ENCODE data around the gene CD9.

CD9 gene

DNA sequence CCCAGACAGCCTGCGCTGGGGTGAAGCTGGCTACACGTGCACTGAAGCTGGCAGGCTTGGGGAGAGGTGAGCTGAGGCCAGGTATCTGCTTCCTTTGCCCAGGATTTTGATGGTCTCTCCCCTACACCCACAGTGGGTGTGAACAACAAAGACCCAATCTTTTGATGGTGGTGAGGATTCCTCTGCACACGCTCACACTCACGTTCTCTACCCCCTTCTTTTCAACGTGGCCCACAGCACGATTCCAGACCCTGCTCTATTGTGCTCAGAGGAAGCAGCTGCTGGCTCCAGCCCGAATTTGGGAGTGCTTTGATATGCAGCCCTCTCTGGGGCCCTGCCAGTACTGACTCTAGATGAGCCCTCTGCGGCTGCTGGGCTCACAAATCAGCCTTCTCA lies 4.9 kb downstream of the CD9 start:
- H3K4me1 ChIP-seq (ENCODE audit: control insufficient read depth in 1 of 2, insufficient read depth in 2 of 2, low read length in 2 of 2) = peaks cover 37 to 48% of the 10 kb centered on the region in 2 experiments
- H3K79me1 ChIP-seq (ENCODE audit: low read length) = peaks cover 12% of the 10 kb centered on the region
- H2AFZ ChIP-seq (ENCODE audit: insufficient read depth, low read length, poor library complexity) = no peak overlapping the region
- H3K4ac ChIP-seq (ENCODE audit: low read depth, low read length) = peak overlapping the region; percentile 31
- H3K14ac ChIP-seq (ENCODE audit: low read length) = no peak overlapping the region
- no peak overlapping the region for H4K12ac ChIP-seq (ENCODE audit: low read depth, low read length)
- no peak overlapping the region for H2BK5ac ChIP-seq (ENCODE audit: low read depth, low read length, poor library complexity)
- H3K4me2 ChIP-seq (ENCODE audit: low read length) = no peak overlapping the region
- no peak overlapping the region for H3K18ac ChIP-seq (ENCODE audit: low read length)
- H3K27me3 ChIP-seq (ENCODE audit: insufficient read depth, low read length) = no peaks in the 10 kb centered on the region
- no peak overlapping the region for H2BK120ac ChIP-seq (ENCODE audit: insufficient read depth, low read length, poor library complexity)
- no peak overlapping the region for H2BK12ac ChIP-seq (ENCODE audit: low read length)
- no peak for DNase-seq
- H3K4me3 ChIP-seq (ENCODE audit: low read depth, low read length) = no peak overlapping the region
- no CpG with 5 or more reads among the region's 8 CpGs for WGBS (ENCODE audit: extremely low coverage, insufficient coverage, insufficient read length)
- peaks cover 22 to 24% of the 10 kb centered on the region in 2 experiments for H3K36me3 ChIP-seq (ENCODE audit: control insufficient read depth in 1 of 2, insufficient read depth in 2 of 2, low read length in 2 of 2)
- H4K91ac ChIP-seq (ENCODE audit: low read depth, low read length) = no peak overlapping the region
- no peak overlapping the region for H3K9ac ChIP-seq (ENCODE audit: low read length)
- H3K27ac ChIP-seq (ENCODE audit: low read depth, low read length) = no peak overlapping the region
- no peak overlapping the region for H3K23ac ChIP-seq (ENCODE audit: low read length)
- no peak overlapping the region for H2AK5ac ChIP-seq (ENCODE audit: low read length)
- no peak overlapping the region for H4K8ac ChIP-seq (ENCODE audit: low read depth, low read length)
- peaks cover 32% of the 10 kb centered on the region for H3K79me2 ChIP-seq (ENCODE audit: control insufficient read depth, insufficient read depth, low read length, poor library complexity)
- H3K9me3 ChIP-seq (ENCODE audit: insufficient read depth, low read depth, low read length) = peaks cover 2% of the 10 kb centered on the region

DNA sequence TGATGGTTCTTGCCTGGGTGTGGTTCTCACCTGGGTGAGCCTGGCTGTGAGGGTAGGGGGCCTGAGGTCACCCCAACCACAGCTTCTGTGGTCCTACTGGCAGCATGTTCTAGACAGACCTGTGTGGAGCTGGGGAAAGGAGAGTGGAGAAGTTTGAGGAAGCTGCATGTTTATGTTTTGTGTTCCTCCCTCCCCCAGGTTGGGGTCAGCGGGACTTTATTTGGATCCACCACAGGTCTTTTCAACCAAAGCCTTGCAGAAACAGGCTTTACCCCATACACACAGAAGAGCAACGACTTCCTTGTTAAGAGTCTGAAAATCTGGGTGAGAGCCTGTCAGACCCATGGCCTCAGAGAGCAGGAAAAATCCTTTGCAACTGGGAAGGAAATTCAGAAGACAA lies 5.6 kb downstream of the CD9 start:
- no peaks in the 10 kb centered on the region for H3K27me3 ChIP-seq (ENCODE audit: insufficient read depth, low read length)
- H2AK5ac ChIP-seq (ENCODE audit: low read length) = no peak overlapping the region
- peaks cover under 1% of the 10 kb centered on the region for H3K9me3 ChIP-seq (ENCODE audit: insufficient read depth, low read depth, low read length)
- H3K4me3 ChIP-seq (ENCODE audit: low read depth, low read length) = no peak overlapping the region
- peaks cover 39 to 48% of the 10 kb centered on the region in 2 experiments for H3K4me1 ChIP-seq (ENCODE audit: control insufficient read depth in 1 of 2, insufficient read depth in 2 of 2, low read length in 2 of 2)
- no peak overlapping the region for H3K14ac ChIP-seq (ENCODE audit: low read length)
- H3K79me2 ChIP-seq (ENCODE audit: control insufficient read depth, insufficient read depth, low read length, poor library complexity) = peaks cover 28% of the 10 kb centered on the region
- H2AFZ ChIP-seq (ENCODE audit: insufficient read depth, low read length, poor library complexity) = no peak overlapping the region
- H4K91ac ChIP-seq (ENCODE audit: low read depth, low read length) = no peak overlapping the region
- H4K12ac ChIP-seq (ENCODE audit: low read depth, low read length) = no peak overlapping the region
- H3K9ac ChIP-seq (ENCODE audit: low read length) = no peak overlapping the region
- no peak overlapping the region for H3K27ac ChIP-seq (ENCODE audit: low read depth, low read length)
- no peak for DNase-seq
- H3K79me1 ChIP-seq (ENCODE audit: low read length) = peaks cover 6% of the 10 kb centered on the region
- no peak overlapping the region for H3K18ac ChIP-seq (ENCODE audit: low read length)
- H3K4me2 ChIP-seq (ENCODE audit: low read length) = no peak overlapping the region
- H2BK12ac ChIP-seq (ENCODE audit: low read length) = no peak overlapping the region
- H3K4ac ChIP-seq (ENCODE audit: low read depth, low read length) = peak overlapping the region; percentile 57
- H3K36me3 ChIP-seq (ENCODE audit: control insufficient read depth in 1 of 2, insufficient read depth in 2 of 2, low read length in 2 of 2) = peaks cover 25 to 27% of the 10 kb centered on the region in 2 experiments
- WGBS (ENCODE audit: extremely low coverage, insufficient coverage, insufficient read length) = no CpG with 5 or more reads among the region's 2 CpGs
- no peak overlapping the region for H2BK120ac ChIP-seq (ENCODE audit: insufficient read depth, low read length, poor library complexity)
- H3K23ac ChIP-seq (ENCODE audit: low read length) = no peak overlapping the region
- H2BK5ac ChIP-seq (ENCODE audit: low read depth, low read length, poor library complexity) = no peak overlapping the region
- H4K8ac ChIP-seq (ENCODE audit: low read depth, low read length) = peak overlapping the region; percentile 41

DNA sequence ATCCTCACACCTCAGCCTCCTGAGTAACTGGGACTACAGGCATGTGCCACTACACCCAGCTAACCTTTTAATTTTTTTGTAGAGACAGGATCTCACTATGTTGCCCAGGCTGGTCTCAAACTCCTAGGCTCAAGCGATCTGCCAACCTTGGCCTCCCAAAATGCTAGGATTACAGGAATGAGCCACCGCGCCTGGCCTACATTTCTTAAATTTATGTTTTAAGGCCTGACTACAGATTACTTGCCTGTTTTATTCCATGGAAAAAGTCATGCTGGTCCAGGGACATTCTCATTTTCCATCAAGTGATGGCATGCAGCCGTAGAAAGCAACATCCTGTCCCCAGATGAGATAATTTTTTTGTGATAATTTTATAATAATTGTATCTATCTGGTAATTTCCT lies 6.1 kb downstream of the CD9 start:
- Histone ChIP-seq H3K14ac (ENCODE audit: low read length) (no peak overlapping the region), H3K27me3 (ENCODE audit: insufficient read depth, low read length) (no peaks in the 10 kb centered on the region), H2BK5ac (ENCODE audit: low read depth, low read length, poor library complexity) (no peak overlapping the region), H3K18ac (ENCODE audit: low read length) (no peak overlapping the region), H3K4me3 (ENCODE audit: low read depth, low read length) (no peak overlapping the region), H3K9me3 (ENCODE audit: insufficient read depth, low read depth, low read length) (peaks cover under 1% of the 10 kb centered on the region), H3K27ac (ENCODE audit: low read depth, low read length) (no peak overlapping the region), H3K79me2 (ENCODE audit: control insufficient read depth, insufficient read depth, low read length, poor library complexity) (peaks cover 22% of the 10 kb centered on the region), H2BK120ac (ENCODE audit: insufficient read depth, low read length, poor library complexity) (no peak overlapping the region), H3K79me1 (ENCODE audit: low read length) (peaks cover 2% of the 10 kb centered on the region), H3K36me3 (ENCODE audit: control insufficient read depth in 1 of 2, insufficient read depth in 2 of 2, low read length in 2 of 2) (peaks cover 27 to 29% of the 10 kb centered on the region in 2 experiments), H2AFZ (ENCODE audit: insufficient read depth, low read length, poor library complexity) (no peak overlapping the region), H3K23ac (ENCODE audit: low read length) (no peak overlapping the region), H2AK5ac (ENCODE audit: low read length) (no peak overlapping the region), H4K12ac (ENCODE audit: low read depth, low read length) (no peak overlapping the region), H2BK12ac (ENCODE audit: low read length) (no peak overlapping the region), H4K91ac (ENCODE audit: low read depth, low read length) (no peak overlapping the region), H4K8ac (ENCODE audit: low read depth, low read length) (no peak overlapping the region), H3K4ac (ENCODE audit: low read depth, low read length) (no peak overlapping the region), H3K4me2 (ENCODE audit: low read length) (no peak overlapping the region), H3K4me1 (ENCODE audit: control insufficient read depth in 1 of 2, insufficient read depth in 2 of 2, low read length in 2 of 2) (peaks cover 41 to 46% of the 10 kb centered on the region in 2 experiments), H3K9ac (ENCODE audit: low read length) (no peak overlapping the region)
- no CpG with 5 or more reads among the region's 4 CpGs for WGBS (ENCODE audit: extremely low coverage, insufficient coverage, insufficient read length)
- DNase-seq = no peak

GRCh38 chr12:6207259-6207925 lies 7.2 kb downstream of the CD9 start:
- Histone ChIP-seq H3K14ac (ENCODE audit: low read length) (no peak overlapping the region), H3K27me3 (ENCODE audit: insufficient read depth, low read length) (no peaks in the 10 kb centered on the region), H3K36me3 (ENCODE audit: control insufficient read depth in 1 of 2, insufficient read depth in 2 of 2, low read length in 2 of 2) (peaks cover 30 to 34% of the 10 kb centered on the region in 2 experiments), H3K79me1 (ENCODE audit: low read length) (peaks cover 2% of the 10 kb centered on the region), H4K12ac (ENCODE audit: low read depth, low read length) (no peak overlapping the region), H3K79me2 (ENCODE audit: control insufficient read depth, insufficient read depth, low read length, poor library complexity) (peaks cover 17% of the 10 kb centered on the region), H2BK12ac (ENCODE audit: low read length) (no peak overlapping the region), H3K4me2 (ENCODE audit: low read length) (no peak overlapping the region), H3K27ac (ENCODE audit: low read depth, low read length) (peak overlapping the region; percentile 32), H3K4ac (ENCODE audit: low read depth, low read length) (peak overlapping the region; percentile 44), H4K91ac (ENCODE audit: low read depth, low read length) (no peak overlapping the region), H3K4me1 (ENCODE audit: control insufficient read depth in 1 of 2, insufficient read depth in 2 of 2, low read length in 2 of 2) (peaks cover 39% of the 10 kb centered on the region in 2 experiments), H2BK5ac (ENCODE audit: low read depth, low read length, poor library complexity) (no peak overlapping the region), H3K9ac (ENCODE audit: low read length) (no peak overlapping the region), H3K4me3 (ENCODE audit: low read depth, low read length) (no peak overlapping the region), H2AK5ac (ENCODE audit: low read length) (no peak overlapping the region), H3K18ac (ENCODE audit: low read length) (peak overlapping the region; percentile 27), H2BK120ac (ENCODE audit: insufficient read depth, low read length, poor library complexity) (no peak overlapping the region), H4K8ac (ENCODE audit: low read depth, low read length) (peak overlapping the region; percentile 35), H3K9me3 (ENCODE audit: insufficient read depth, low read depth, low read length) (peaks cover 2% of the 10 kb centered on the region), H2AFZ (ENCODE audit: insufficient read depth, low read length, poor library complexity) (no peak overlapping the region), H3K23ac (ENCODE audit: low read length) (no peak overlapping the region)
- DNase-seq = no peak
- WGBS (ENCODE audit: extremely low coverage, insufficient coverage, insufficient read length) = no CpG with 5 or more reads among the region's 9 CpGs

Measured in trophoblast cell (in vitro differentiated cells and primary cell).